ENCODE data around the gene SS18L1. TPM values are rescaled to one million over a fixed set of nuclear protein-coding genes. Genes with fewer than 3 reads are reported as not detected.

The SS18L1 gene
- total RNA-seq, 1 experiment from 2014 or later, result 17.9 TPM

DNA sequence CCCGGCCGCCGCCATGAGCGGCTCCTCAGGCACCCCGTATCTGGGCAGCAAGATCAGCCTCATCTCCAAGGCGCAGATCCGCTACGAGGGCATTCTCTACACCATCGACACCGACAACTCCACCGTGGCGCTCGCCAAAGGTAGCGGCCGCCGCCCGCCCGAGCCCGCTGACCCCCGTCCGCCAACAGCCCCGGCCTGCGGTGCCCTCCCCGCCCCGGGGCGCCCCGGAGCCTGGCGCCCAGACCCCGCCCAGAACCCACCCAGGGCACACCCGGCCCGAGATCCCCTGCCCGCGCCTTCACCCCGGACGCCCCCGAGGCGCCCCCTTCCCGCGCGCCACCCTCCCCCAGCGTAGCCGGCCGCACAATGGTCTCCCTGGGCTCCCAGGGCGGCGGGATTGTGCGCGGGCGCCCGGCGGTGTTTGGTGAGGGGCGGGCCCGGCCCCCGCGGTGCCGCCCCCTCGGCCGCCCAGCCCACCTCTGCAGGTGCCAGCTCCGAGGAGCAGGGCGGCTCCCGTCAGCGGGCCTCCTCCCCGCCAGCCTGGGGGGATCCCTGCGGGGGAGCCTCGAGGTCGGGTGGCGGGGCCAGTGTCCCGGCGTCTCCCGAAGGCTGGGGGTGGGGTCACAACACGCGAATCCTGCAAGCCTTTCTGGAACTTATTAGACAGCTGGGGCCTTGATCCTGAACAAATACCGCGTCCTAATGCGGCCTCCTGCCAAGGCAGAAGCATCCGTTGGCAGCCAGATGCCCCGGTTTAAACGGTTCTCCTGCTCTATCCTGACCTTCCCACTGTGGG, 20.7 kb upstream of the SS18L1 start:
- Histone ChIP-seq H3K36me3 (ENCODE audit: low read depth, low read length) (peaks cover 21% of the 10 kb centered on the region), H3K4me1 (ENCODE audit: insufficient read depth, low read length) (peaks cover 14% of the 10 kb centered on the region; the same call in 1 of the 2 replicates), H3K27ac (ENCODE audit: low read length) (no peak overlapping the region), H3K9me2 (replicated peaks; ENCODE audit: low read length) (no peaks in the 10 kb centered on the region), H3K4me3 (ENCODE audit: low read length) (peak overlapping the region; percentile 82), H3K9ac (ENCODE audit: low read length) (peak overlapping the region; percentile 50), H2AFZ (ENCODE audit: low read length) (peak overlapping the region; percentile 62), H3K4me2 (ENCODE audit: low read length) (peak overlapping the region; percentile 84), H4K20me1 (ENCODE audit: low read length) (peaks cover 13% of the 10 kb centered on the region), H3F3A (ENCODE audit: low read length, unreplicated experiment) (no peaks in the 10 kb centered on the region), H3K27me3 (ENCODE audit: low read length) (no peaks in the 10 kb centered on the region), H3K9me3 (ENCODE audit: low read length) (no peaks in the 10 kb centered on the region), H3K79me2 (ENCODE audit: low read length) (peaks cover 21% of the 10 kb centered on the region)
- ChIA-PET CTCF (interaction anchor here (0.6 to 1.9 kb wide), 3 partner anchors 105 to 1248 kb away, joined by 3 to 7 read pairs (median 5); no protein-coding TSS in a partner anchor), POLR2A (ENCODE audit: unreplicated experiment) (interaction anchor here (0.6 kb wide), 1 partner anchor 104 kb away, joined by 9 read pairs; no protein-coding TSS in a partner anchor)
- ATAC-seq (peak; percentile 30), DNase-seq (peak; percentile 50)
- no TSS peak for BruUV-seq (replicated peaks)
- no peak for TF ChIP-seq EZH2phosphoT487 (IDR thresholded peaks at IDR 0.05; ENCODE audit: borderline replicate concordance, low read length)
- TF ChIP-seq EZH2 (IDR thresholded peaks at IDR 0.05; ENCODE audit: low read length, unreplicated experiment), result no peak
- TF ChIP-seq, protein P1, sequence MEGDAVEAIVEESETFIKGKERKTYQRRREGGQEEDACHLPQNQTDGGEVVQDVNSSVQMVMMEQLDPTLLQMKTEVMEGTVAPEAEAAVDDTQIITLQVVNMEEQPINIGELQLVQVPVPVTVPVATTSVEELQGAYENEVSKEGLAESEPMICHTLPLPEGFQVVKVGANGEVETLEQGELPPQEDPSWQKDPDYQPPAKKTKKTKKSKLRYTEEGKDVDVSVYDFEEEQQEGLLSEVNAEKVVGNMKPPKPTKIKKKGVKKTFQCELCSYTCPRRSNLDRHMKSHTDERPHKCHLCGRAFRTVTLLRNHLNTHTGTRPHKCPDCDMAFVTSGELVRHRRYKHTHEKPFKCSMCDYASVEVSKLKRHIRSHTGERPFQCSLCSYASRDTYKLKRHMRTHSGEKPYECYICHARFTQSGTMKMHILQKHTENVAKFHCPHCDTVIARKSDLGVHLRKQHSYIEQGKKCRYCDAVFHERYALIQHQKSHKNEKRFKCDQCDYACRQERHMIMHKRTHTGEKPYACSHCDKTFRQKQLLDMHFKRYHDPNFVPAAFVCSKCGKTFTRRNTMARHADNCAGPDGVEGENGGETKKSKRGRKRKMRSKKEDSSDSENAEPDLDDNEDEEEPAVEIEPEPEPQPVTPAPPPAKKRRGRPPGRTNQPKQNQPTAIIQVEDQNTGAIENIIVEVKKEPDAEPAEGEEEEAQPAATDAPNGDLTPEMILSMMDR (conservative IDR thresholded peaks at IDR 0.05; ENCODE audit: low read depth, low read length), result no peak
- intact Hi-C loops (cut with micrococcal nuclease), result loop anchor here (2.0 to 5.0 kb wide), 3 partner anchors 14 to 111 kb away; no protein-coding TSS in a partner anchor

DNA sequence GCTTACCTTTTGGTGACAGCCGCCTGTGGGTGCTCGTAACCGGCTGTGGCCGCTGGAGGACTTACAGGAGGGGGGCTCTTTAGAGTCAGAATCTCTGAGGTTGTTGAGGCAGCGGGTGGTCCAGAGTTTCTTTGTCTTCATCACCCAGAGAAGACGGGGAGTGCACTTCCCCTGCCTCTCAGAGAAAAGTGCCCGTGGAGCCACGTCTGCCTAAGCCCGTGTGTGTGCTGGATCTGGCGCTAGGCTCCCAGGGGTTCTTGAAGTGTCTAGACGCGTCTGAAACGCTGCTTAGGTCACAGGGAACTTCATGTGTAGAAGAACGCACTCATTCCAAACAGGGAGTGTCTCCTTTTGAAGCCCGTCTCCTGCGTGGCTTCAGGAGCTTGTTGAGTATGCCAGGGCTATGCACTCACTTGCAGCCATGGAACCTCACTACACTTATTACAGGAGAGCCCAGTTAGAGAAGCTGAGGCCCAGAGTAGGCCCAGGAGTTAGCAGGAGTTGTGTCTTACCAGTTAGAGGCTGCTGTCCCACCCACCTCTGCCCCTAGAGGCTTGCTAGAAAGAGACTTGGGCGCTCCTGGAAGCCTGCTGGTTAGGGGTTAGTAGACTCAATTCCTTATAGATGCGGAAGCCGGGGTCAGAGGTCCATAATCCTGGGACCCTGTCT, 20.0 kb upstream of the SS18L1 start:
- no peak for ATAC-seq

More for the DNA sequence above, 20.0 kb upstream of the SS18L1 start:
- Histone ChIP-seq H4K20me1 (ENCODE audit: low read length) (peaks cover 13% of the 10 kb centered on the region), H3K36me3 (ENCODE audit: low read depth, low read length) (peaks cover 26% of the 10 kb centered on the region), H2AFZ (ENCODE audit: low read length) (peak overlapping the region; percentile 53; the same call in 1 of the 2 replicates), H3K4me3 (ENCODE audit: low read length) (peak overlapping the region; percentile 82), H3K27ac (ENCODE audit: low read length) (no peak overlapping the region), H3K79me2 (ENCODE audit: low read length) (peaks cover 21% of the 10 kb centered on the region), H3K9me3 (ENCODE audit: low read length) (no peaks in the 10 kb centered on the region), H3K27me3 (ENCODE audit: low read length) (no peaks in the 10 kb centered on the region), H3F3A (ENCODE audit: low read length, unreplicated experiment) (no peaks in the 10 kb centered on the region), H3K4me2 (ENCODE audit: low read length) (peak overlapping the region; percentile 84), H3K9ac (ENCODE audit: low read length) (peak overlapping the region; percentile 50), H3K4me1 (ENCODE audit: insufficient read depth, low read length) (peaks cover 14% of the 10 kb centered on the region; the same call in 1 of the 2 replicates), H3K9me2 (replicated peaks; ENCODE audit: low read length) (no peaks in the 10 kb centered on the region)
- BruUV-seq (replicated peaks), result TSS peak; percentile 34
- TF ChIP-seq EZH2 (IDR thresholded peaks at IDR 0.05; ENCODE audit: low read length, unreplicated experiment), result no peak
- TF ChIP-seq, protein P1 (conservative IDR thresholded peaks at IDR 0.05; ENCODE audit: low read depth, low read length), result 0 out of 2 replicates have a peak, but pooled peaks have one; percentile 26
- TF ChIP-seq EZH2phosphoT487 (IDR thresholded peaks at IDR 0.05; ENCODE audit: borderline replicate concordance, low read length), result no peak
- POLR2A ChIA-PET (ENCODE audit: unreplicated experiment), result no interaction called here
- intact Hi-C loops (cut with micrococcal nuclease), result loop anchor here (2.0 to 5.0 kb wide), 3 partner anchors 13 to 111 kb away; no protein-coding TSS in a partner anchor
- no peak for DNase-seq
- CTCF ChIA-PET, result interaction anchor here (0.6 to 1.9 kb wide), 3 partner anchors 18 to 113 kb away, joined by 3 to 7 read pairs (median 4); no protein-coding TSS in a partner anchor
